ENCODE results near the gene HEG1.
A peak's percentile ranks its signal among the peaks of the same experiment; 100 is the strongest.

Gene HEG1

DNA sequence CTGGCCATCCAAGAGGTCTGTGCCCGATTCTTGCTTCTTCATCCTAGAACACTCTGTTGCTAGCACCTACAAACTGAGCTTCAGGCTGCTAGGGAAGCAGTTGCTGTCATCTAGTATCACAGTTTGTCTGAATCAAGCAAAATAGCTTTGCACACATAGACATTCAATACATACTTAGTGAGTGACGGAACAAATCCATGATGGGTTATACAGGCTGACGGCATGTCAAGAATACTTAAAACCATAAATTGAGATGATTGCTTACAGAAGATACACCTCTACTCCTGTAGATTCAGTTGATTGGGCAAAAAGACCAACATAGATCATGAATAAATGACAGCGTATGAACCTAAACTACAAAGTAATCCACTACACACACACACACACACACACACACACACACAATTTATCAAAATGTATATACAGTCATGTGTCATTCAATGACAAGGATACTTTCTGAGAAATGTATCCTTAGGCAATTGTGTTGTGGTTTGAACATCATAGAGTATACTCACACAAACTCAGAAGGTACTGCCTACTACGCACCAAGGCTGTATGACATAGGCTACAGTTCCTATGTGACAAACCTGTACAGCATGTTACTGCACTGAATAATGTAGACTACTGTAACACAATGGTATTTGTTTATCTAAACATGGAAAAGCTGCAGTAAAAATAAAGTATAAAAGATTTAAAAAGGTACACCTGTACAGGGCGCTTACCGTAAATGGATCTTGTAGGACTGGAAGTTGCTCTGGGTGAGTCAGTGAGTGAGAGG, 14.4 kb upstream of the HEG1 start:
- DNase-seq: no peak

DNA sequence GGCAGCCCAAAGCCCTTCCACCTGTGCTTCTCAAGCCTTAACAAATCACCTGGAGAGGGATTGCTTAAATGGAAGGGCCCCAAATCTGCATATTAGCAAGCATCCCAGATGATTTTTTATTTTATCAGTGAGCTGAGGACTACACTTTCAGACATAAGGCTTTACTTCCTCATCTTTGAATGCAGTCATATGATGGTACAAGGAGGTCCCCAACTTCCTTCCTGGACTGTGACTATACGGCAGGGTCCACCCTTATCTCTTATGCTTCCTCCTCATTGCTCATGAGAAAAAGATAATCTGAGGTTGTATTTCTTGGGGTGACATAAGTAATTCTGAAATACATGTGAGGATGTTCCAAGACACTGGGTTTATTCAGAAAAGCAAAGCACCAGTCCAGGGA, 13.7 kb upstream of the HEG1 start:
- DNase-seq: peak; percentile 83

DNA sequence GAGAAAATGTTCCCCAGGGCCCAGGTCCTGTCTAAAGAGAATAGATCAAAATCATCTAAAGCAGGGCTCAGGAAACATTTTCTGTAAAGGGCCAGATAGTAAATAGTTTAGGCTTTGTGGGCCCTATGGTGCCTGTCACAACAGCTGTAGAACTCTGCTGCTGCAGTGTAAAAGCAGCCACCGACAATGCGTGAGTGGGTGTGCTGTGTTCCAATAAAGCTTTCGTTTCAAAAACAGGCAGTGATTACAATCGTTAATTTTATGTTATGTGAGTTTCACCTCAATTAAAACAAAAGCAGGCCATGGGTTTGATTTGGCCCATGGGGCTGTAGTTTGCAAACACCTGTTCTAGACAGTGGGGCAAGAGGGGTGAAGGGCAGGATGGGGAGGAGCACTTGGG, 12.5 kb upstream of the HEG1 start:
- DNase-seq: no peak

DNA sequence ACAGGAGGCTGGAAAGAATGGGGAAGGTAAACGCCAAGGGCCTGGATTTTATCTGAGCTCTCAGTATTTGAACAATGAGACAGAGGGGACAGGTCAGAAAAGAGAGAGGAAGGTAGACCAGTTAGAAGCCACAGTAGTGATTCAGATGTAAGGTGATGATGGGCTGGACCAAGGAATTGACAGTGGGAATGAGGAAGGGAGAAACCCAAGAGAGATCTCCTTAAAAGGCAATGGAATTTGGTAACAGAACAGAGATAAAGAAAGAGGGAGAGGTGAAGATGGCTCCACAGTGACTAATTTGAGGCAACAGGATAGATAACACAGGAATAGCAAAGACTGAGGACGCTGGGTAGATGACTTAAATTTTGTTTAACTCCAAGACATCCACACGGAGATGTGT, 11.4 kb upstream of the HEG1 start:
- no peak for DNase-seq

GRCh38 chr3:125062904-125063618, 7.3 kb upstream of the HEG1 start:
- DNase-seq: no peak

GRCh38 chr3:125061646-125062045, 5.8 kb upstream of the HEG1 start:
- DNase-seq: no peak

- no peak for DNase-seq
Observed at GRCh38 chr3:125061170-125061569, 5.4 kb upstream of the HEG1 start.

DNA sequence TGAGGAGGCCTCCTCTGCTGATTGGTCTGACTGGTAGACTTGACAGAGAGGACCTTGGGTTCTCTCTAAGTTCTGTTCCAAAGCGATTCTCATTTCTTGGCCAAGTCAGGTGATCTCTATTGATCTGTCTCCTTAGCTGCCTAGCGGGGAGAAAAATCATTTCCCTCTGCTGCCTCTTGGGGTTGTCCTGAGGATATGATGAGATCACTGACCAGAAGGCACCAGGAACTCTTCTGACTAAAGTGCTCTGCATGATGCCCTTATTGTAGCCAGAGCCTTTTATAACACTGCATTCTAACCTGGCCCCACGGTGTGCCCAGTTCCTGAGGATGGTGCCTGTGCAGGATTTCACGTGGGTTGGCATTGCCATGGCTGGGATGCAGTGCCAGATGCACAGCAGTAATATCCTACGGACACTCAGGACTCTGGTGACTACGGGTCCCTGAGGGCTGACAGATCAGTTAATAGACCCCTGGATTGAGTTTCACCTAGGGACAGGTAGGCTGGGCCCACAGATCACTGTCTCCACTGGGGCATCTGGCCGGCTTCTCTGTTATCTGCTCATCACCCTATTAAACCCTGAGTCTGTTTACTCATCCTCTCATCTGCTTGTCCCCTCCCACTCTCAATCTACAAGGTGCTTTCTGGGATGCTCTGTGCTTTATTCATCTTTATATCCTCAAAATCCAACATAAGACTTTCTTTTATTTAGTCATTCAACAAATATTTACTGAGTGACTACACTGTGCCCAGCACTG, 3.9 kb upstream of the HEG1 start:
- no peak for DNase-seq

- DNase-seq: no peak
Observed at GRCh38 chr3:125058959-125059358, 3.2 kb upstream of the HEG1 start.

GRCh38 chr3:125058529-125058928, 2.7 kb upstream of the HEG1 start:
- DNase-seq: no peak

GRCh38 chr3:125057186-125057850, 1.5 kb upstream of the HEG1 start:
- no peak for DNase-seq

GRCh38 chr3:125055331-125055912, 375 bp downstream of the HEG1 start:
- DNase-seq: no peak

DNA sequence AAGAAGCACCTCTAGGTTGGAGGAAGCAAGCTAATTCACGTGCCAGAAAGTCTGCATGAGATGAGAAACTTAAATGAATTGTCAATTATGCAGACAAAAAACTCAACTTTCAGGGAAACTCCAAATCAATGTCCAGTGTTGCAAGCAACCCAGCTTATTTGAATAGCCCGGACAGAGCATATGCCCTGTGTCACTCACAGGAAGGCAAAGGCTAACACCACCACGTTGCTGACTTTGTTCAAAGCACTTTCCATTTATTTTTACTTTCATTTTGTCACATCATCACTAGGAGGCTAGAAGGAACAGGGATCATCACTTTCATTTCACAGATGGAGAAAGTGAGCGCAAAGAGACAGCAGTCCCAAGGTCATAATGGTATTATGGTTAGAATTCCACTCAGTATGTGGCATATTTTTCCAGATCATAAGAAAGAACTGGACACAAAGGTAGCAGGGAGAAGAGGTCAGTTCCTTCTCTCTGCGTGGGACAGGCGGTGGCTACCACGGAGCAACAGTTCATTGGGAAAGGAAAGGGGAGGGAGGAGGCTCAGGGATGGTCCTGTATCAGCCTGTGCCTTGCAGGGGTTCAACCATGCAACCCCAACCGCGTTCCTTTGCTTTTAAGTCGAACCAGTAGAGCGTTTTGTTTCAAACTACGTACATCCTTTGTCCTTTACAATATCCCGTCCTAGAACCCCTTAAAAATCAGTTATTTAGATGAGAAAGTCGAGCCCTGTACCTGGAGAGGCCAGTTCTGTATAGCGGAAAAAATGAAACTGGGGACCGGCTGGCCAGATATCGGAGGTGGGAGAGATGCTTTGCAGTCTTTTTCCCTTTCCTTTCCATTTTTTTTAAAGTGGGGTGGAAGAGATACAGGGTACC, 1.1 kb downstream of the HEG1 start:
- DNase-seq: peak; percentile 53

DNA sequence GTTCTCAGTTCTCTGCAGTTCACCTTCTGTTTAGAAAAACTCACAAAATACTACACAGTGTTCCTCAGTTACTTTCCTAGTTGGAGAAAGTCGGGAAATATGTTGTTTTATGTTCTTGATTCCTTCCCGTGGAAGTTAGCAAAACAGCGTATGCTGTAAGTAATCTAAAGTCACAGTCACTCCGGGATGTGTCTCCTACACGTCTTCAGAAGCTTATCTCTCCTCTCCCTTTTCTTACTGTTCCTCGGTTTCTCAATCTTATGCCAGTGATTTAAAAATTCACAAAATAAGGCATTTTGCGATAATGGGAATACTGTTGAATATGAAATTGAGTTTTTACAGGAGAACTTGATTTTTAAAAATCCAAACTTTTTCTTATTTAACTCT, 1.7 kb downstream of the HEG1 start:
- DNase-seq: no peak

GRCh38 chr3:125053304-125053699, 2.5 kb downstream of the HEG1 start:
- no peak for DNase-seq

GRCh38 chr3:125052624-125053303, 3.0 kb downstream of the HEG1 start:
- no peak for DNase-seq

GRCh38 chr3:125051715-125052581, 3.8 kb downstream of the HEG1 start:
- peak; percentile 40 for DNase-seq

DNA sequence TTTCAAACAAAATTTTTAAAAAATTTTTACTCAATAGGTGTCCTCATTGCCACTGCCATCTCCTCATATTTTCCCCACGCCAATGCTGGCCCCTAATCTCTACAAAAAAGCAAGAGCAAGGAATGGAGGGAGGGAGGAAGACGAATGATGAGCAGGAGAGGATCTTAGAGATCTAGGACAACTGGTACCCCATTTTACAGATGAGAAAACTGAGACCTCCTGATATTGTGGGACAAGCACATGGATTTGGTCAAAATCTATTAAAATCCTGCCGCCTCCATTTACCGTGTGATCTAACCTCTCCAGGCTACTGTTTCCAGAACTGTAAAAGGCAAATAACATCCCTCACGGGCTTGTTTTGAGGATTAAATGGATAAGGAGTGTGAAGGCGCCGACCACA, 4.6 kb downstream of the HEG1 start:
- no peak for DNase-seq

- no peak for DNase-seq
Observed at GRCh38 chr3:125050488-125051090, 5.2 kb downstream of the HEG1 start.

- DNase-seq: no peak
Observed at GRCh38 chr3:125048282-125048681, 7.5 kb downstream of the HEG1 start.
